Measurements from ENCODE around the gene RNU5D-1.
A peak's percentile ranks its signal among the peaks of the same experiment; 100 is the strongest.

Gene RNU5D-1

DNA sequence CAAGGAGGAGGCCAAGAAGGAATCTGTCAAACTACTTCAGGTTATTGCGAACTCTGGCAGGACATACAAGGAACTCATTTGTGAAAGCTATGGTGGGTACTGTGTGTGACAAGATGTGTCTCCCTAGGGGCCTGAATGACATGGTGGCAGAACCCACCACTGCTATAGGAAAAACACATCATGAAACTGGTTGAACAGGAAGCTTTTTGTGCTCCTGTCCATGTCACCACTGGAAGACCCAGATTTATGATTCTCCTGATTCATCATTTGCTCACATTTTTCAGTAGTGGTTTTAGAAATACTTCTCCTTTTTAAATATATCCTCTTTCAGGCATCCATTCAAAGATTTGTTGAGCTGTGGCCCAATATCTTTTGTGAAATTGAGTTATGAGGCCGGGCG is 32.8 kb downstream of the RNU5D-1 start:
- no peaks in the 10 kb centered on the region for H3K9me3 ChIP-seq (ENCODE audit: control insufficient read depth, insufficient read depth, low read depth, low read length)

DNA sequence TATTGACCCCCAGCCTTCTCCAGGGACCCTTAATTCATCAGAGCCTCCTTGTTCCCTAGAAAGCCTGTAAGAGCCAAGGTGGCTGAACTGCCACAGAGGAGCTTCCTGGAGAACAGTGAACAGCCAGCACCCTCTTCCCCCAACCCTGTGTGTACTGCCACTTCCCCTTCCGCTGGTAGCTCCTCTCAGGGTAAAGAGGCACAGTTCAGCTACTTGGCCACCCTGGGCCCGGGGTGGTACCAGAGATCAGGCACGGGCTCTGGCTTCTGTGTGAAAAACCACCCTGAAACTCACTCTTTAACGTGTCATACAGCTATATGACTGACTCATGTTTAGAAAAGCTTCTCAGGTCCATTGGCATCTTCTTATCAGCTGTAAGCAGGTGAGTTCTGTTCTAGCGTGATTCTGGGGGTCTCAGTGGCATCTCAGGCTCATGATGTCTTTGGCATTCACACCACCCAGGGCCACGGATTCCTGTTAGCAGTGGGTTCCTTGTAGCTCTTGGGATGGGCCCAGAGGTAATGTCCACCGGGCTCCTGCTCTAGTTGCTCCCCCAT is 34.1 kb downstream of the RNU5D-1 start:
- TF ChIP-seq ZNF670 (tag by site-specific recombination; IDR thresholded peaks at IDR 0.05; ENCODE audit: low read depth) (no peak), ZNF132 (tag by site-specific recombination; IDR thresholded peaks at IDR 0.05; ENCODE audit: borderline replicate concordance) (no peak), ZNF530 (tag by site-specific recombination; IDR thresholded peaks at IDR 0.05; ENCODE audit: low read depth) (no peak), ZNF785 (tag by site-specific recombination; IDR thresholded peaks at IDR 0.05) (no peak)
- POLR2A ChIA-PET, result interaction anchor here (0.7 to 1.3 kb wide), 4 partner anchors 10 to 606 kb away, joined by 3 to 10 read pairs (median 4); partner anchors contain the start of gene RPS8
- no peak overlapping the region for H3K27ac ChIP-seq (ENCODE audit: extremely low read depth, low read depth, low read length)
- H3K4me3 ChIP-seq (ENCODE audit: low read depth, low read length), result no peak overlapping the region
- no peaks in the 10 kb centered on the region for H3K36me3 ChIP-seq (ENCODE audit: control insufficient read depth in 2 of 2, insufficient read depth in 1 of 2, low read length in 2 of 2)
- H3K9me3 ChIP-seq (ENCODE audit: control insufficient read depth, insufficient read depth, low read depth, low read length), result no peaks in the 10 kb centered on the region
- 0 out of 2 replicates have a peak, but pooled peaks cover 2% of the 10 kb centered on the region for H3K4me1 ChIP-seq (ENCODE audit: control insufficient read depth, insufficient read depth, low read length)
- CTCF ChIA-PET, result interaction anchor here (0.5 to 1.7 kb wide), 8 partner anchors 11 to 660 kb away, joined by 3 to 7 read pairs (median 4); partner anchors contain the start of gene RNU5D-1

More for the DNA sequence above, 32.8 kb downstream of the RNU5D-1 start:
- no peak overlapping the region for H3K27ac ChIP-seq (ENCODE audit: extremely low read depth, low read depth, low read length)
- H3K36me3 ChIP-seq (ENCODE audit: control insufficient read depth in 2 of 2, insufficient read depth in 1 of 2, low read length in 2 of 2), result no peaks in the 10 kb centered on the region
- ChIA-PET POLR2A (no interaction called here), CTCF (interaction anchor here (1.1 to 1.7 kb wide), 3 partner anchors 9 to 18 kb away, joined by 4 to 8 read pairs (median 5); no protein-coding TSS in a partner anchor)
- no peak overlapping the region for H3K4me3 ChIP-seq (ENCODE audit: low read depth, low read length)
- 0 out of 2 replicates have a peak, but pooled peaks cover 2% of the 10 kb centered on the region for H3K4me1 ChIP-seq (ENCODE audit: control insufficient read depth, insufficient read depth, low read length)
- TF ChIP-seq, protein P1, sequence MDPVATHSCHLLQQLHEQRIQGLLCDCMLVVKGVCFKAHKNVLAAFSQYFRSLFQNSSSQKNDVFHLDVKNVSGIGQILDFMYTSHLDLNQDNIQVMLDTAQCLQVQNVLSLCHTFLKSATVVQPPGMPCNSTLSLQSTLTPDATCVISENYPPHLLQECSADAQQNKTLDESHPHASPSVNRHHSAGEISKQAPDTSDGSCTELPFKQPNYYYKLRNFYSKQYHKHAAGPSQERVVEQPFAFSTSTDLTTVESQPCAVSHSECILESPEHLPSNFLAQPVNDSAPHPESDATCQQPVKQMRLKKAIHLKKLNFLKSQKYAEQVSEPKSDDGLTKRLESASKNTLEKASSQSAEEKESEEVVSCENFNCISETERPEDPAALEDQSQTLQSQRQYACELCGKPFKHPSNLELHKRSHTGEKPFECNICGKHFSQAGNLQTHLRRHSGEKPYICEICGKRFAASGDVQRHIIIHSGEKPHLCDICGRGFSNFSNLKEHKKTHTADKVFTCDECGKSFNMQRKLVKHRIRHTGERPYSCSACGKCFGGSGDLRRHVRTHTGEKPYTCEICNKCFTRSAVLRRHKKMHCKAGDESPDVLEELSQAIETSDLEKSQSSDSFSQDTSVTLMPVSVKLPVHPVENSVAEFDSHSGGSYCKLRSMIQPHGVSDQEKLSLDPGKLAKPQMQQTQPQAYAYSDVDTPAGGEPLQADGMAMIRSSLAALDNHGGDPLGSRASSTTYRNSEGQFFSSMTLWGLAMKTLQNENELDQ (tag by site-specific recombination; IDR thresholded peaks at IDR 0.05; ENCODE audit: low read depth), result no peak
- no peak for TF ChIP-seq KLF10 (tag by site-specific recombination; IDR thresholded peaks at IDR 0.05)
- TF ChIP-seq ZNF132 (tag by site-specific recombination; IDR thresholded peaks at IDR 0.05; ENCODE audit: borderline replicate concordance), result no peak
- no peak for TF ChIP-seq ZNF140 (tag by site-specific recombination; IDR thresholded peaks at IDR 0.05)
- TF ChIP-seq ZNF501 (tag by site-specific recombination; IDR thresholded peaks at IDR 0.05), result no peak
- TF ChIP-seq ZBTB1 (tag by site-specific recombination; IDR thresholded peaks at IDR 0.05), result no peak
- TF ChIP-seq ZNF701 (tag by site-specific recombination; IDR thresholded peaks at IDR 0.05), result no peak
- TF ChIP-seq ZNF843 (tag by site-specific recombination; IDR thresholded peaks at IDR 0.05), result no peak
- TF ChIP-seq HOXA7 (CRISPR knock-in tag; IDR thresholded peaks at IDR 0.05; ENCODE audit: borderline replicate concordance), result no peak
- no peak for TF ChIP-seq YY2 (tag by site-specific recombination; IDR thresholded peaks at IDR 0.05)
- TF ChIP-seq, protein P2, sequence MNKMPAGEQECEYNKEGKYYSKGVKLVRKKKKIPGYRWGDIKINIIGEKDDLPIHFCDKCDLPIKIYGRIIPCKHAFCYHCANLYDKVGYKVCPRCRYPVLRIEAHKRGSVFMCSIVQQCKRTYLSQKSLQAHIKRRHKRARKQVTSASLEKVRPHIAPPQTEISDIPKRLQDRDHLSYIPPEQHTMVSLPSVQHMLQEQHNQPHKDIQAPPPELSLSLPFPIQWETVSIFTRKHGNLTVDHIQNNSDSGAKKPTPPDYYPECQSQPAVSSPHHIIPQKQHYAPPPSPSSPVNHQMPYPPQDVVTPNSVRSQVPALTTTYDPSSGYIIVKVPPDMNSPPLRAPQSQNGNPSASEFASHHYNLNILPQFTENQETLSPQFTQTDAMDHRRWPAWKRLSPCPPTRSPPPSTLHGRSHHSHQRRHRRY (tag by site-specific recombination; IDR thresholded peaks at IDR 0.05), result no peak
- TF ChIP-seq ZNF292 (tag by site-specific recombination; IDR thresholded peaks at IDR 0.05; ENCODE audit: borderline replicate concordance, low read depth), result no peak
- no peak for TF ChIP-seq ZNF37A (tag by site-specific recombination; IDR thresholded peaks at IDR 0.05)
- no peak for TF ChIP-seq ZNF776 (tag by site-specific recombination; IDR thresholded peaks at IDR 0.05; ENCODE audit: borderline replicate concordance)

DNA sequence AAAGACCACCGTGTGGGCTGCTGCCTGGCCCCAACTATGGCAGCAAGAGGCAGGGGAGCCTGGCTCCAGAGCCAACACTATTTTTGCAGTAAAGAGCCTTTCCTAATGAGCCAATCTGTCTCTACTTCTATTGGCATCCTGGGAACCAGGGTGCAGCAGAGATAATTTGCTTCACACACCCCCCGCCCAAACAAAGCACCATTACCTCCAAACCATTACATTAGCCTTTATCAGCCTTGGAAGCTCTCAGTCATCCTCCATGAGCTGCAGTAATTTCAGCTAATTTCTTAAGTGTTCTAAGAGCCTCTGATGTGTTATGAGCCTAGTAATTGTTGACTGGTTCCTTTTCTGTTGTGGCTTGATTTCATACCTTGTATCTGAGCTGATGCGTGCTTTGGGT is 34.9 kb downstream of the RNU5D-1 start:
- H3K27ac ChIP-seq (ENCODE audit: extremely low read depth, low read depth, low read length), result no peak overlapping the region
- 0 out of 2 replicates have a peak, but pooled peaks cover 2% of the 10 kb centered on the region for H3K4me1 ChIP-seq (ENCODE audit: control insufficient read depth, insufficient read depth, low read length)
- TF ChIP-seq ZNF391 (tag by site-specific recombination; IDR thresholded peaks at IDR 0.05; ENCODE audit: borderline replicate concordance, low read depth) (no peak), ZSCAN16 (tag by site-specific recombination; IDR thresholded peaks at IDR 0.05) (0 out of 2 replicates have a peak, but pooled peaks have one; percentile 45)
- ChIA-PET POLR2A (interaction anchor here (1.2 to 1.3 kb wide), 2 partner anchors 11 to 607 kb away, joined by 4 to 10 read pairs; no protein-coding TSS in a partner anchor), CTCF (interaction anchor here (1.0 to 1.3 kb wide), 2 partner anchors 12 to 43 kb away, joined by 5 to 7 read pairs; no protein-coding TSS in a partner anchor)
- no peak overlapping the region for H3K4me3 ChIP-seq (ENCODE audit: low read depth, low read length)
- H3K9me3 ChIP-seq (ENCODE audit: control insufficient read depth, insufficient read depth, low read depth, low read length), result no peaks in the 10 kb centered on the region
- H3K36me3 ChIP-seq (ENCODE audit: control insufficient read depth in 2 of 2, insufficient read depth in 1 of 2, low read length in 2 of 2), result no peaks in the 10 kb centered on the region
